DND-41 (cell line): Measurements from ENCODE around the gene SNAP47.

ENCODE experiments used
- ATAC-seq: fragments of 200-7000 bp; cut with Tn5 transposase; 3 replicates; pipeline ENCODE4 v1.9.1; 2021; ENCODE audit warnings: low read depth; ENCODE audit not compliant: insufficient read depth
- DNase-seq: peaks from one replicate; pipeline ENCODE4 v3.0.0-alpha.2; 2020
- H2AFZ ChIP-seq: 2 replicates; pipeline ENCODE4 v1.6.0; 2012; ENCODE audit warnings: low read depth, low read length
- H3K27ac ChIP-seq: 2 replicates; pipeline ENCODE4 v1.5.1; 2012; ENCODE audit warnings: low read length, inconsistent platforms
- H3K27me3 ChIP-seq: fragments of 200-600 bp; sonication (generic); 2 replicates; pipeline ENCODE4 v1.6.0; 2012; ENCODE audit warnings: low read length, mild to moderate bottlenecking, inconsistent platforms; ENCODE audit not compliant: insufficient read depth, poor library complexity
- H3K36me3 ChIP-seq: 2 replicates; pipeline ENCODE4 v1.5.1; 2012; ENCODE audit warnings: low read length, inconsistent platforms; ENCODE audit not compliant: insufficient read depth
- H3K4me1 ChIP-seq: 2 replicates; pipeline ENCODE4 v1.5.1; 2012; ENCODE audit warnings: mild to moderate bottlenecking, low read length; ENCODE audit not compliant: insufficient read depth
- H3K4me2 ChIP-seq: 2 replicates; pipeline ENCODE4 v1.6.0; 2012; ENCODE audit warnings: mild to moderate bottlenecking, moderate library complexity, low read length, inconsistent platforms; ENCODE audit not compliant: insufficient read depth
- H3K4me3 ChIP-seq, 2 experiments: fragments of 200-600 bp in 1 of 2; shearing (Covaris generic) in 1 of 2; 2 replicates each; pipeline ENCODE4 v1.5.1; 2012 to 2016; ENCODE audit warnings: inconsistent platforms in 2 of 2, low read length in 2 of 2, mild to moderate bottlenecking in 2 of 2, low read depth in 1 of 2, moderate library complexity in 1 of 2
- H3K79me2 ChIP-seq: 2 replicates; pipeline ENCODE4 v1.6.0; 2012; ENCODE audit warnings: low read length, inconsistent platforms; ENCODE audit not compliant: insufficient read depth
- H3K9ac ChIP-seq: 2 replicates; pipeline ENCODE4 v1.6.0; 2012; ENCODE audit warnings: low read depth, mild to moderate bottlenecking, inconsistent platforms, low read length, moderate library complexity
- H3K9me3 ChIP-seq: 2 replicates; pipeline ENCODE4 v1.5.1; 2012; ENCODE audit warnings: low read length, moderate library complexity, mild to moderate bottlenecking, inconsistent platforms; ENCODE audit not compliant: insufficient read depth, severe bottlenecking
- H4K20me1 ChIP-seq: 2 replicates; pipeline ENCODE4 v1.6.0; 2012; ENCODE audit warnings: low read length; ENCODE audit not compliant: insufficient read depth
- EZH2 ChIP-seq: IDR thresholded peaks from 3 replicates; pipeline ENCODE4 v1.6.1; 2012; ENCODE audit warnings: borderline replicate concordance, low read depth, mild to moderate bottlenecking, moderate library complexity, low read length, inconsistent platforms; ENCODE audit not compliant: severe bottlenecking
- TF ChIP-seq, protein P1 (sequence below): IDR thresholded peaks from 2 replicates; pipeline ENCODE4 v1.5.1; 2012; ENCODE audit warnings: borderline replicate concordance, low read length, moderate library complexity, mild to moderate bottlenecking; ENCODE audit not compliant: poor library complexity, severe bottlenecking; ENCODE audit errors: extremely low read depth

The SNAP47 gene

DNA sequence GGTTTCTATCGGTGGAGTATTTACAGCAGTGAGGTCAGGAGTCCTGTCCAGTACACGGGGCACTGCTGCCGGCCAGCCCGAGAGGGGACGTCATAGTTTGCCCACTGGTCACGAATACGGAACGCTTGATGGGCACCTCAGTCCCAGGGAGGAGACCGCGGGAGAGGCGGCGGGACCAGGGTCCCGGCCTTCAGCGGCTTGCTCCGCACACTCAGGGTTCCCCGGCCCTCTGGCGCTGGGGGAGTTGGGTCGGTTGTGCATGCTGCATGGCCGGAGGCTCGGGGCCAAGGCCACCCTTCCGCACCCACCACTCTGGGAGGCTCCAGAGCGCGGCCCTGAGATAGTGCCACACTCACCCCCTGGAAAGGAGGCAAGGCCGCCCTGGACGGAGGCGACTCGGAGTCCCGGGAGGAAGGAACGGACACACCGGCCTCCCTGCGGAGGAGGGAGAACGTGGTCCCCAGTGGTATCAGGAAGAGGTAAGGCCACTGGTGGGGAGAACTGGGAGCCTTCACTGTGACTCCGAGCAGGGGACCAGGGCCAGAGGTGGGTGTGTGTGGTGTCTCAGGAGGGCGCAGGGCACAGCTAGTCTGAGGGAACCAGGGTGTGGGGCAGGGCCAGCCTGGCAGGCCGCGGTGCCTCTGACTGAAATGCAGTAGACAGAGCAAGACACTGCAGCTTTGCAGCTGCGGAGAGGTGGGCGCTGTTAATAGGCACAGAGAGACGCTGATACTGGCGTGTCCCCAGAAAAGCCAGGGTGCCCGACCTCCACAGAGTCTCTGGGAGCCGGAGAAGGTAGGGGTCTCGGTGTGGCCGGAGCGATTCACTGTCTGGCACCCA lies 51.7 kb downstream of the SNAP47 start:
- peaks cover 7% of the 10 kb centered on the region; the same call in 1 of the 2 replicates for H3K36me3 ChIP-seq
- H3K9ac ChIP-seq = peak overlapping the region; percentile 43
- H3K4me2 ChIP-seq = peak overlapping the region; percentile 83

DNA sequence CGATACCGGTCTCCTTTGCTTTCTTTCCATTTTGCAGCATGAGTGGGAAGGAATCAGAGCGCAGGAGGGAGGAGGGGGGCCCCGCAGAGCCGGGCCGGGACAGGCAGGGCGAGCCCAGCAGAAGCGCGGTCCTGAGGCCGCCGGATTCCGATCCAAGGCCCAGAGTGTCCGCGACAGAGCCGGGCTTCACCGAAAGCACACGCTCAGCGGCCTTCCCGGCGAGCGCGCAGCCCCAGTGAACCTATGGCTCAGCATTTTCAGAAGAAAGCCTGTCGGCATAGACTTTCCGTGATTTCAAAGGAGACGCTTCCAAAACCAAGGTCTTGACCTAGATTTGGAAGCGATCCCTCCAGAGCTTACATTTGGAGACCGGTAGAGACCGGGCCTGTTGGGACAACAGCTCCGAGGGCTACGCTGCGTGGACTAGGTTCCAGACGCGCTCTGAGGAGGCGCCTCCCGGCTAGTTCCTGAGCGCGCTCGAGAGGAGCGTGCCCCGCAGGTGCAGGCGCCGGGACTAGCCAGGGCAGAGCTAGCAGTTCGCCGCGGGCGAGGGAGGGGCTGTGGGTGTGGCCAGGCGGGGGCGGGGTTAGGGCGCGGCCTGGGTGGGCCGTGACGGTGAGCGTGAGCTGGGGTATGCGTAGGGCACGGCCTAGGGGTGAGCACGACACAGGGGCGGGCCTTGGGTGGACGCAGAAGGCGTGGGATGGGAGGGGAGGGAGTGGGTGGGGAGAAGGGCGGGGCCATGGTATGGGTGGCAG lies 52.5 kb downstream of the SNAP47 start:
- H3K27ac ChIP-seq = no peak overlapping the region
- H2AFZ ChIP-seq = peak overlapping the region; percentile 60

More for the DNA sequence above, 51.7 kb downstream of the SNAP47 start:
- Histone ChIP-seq H3K27me3 (peaks cover 7% of the 10 kb centered on the region), H3K4me1 (peaks cover 10% of the 10 kb centered on the region), H3K9me3 (no peaks in the 10 kb centered on the region), H3K4me3 (peak overlapping the region in 1 of 2 experiments; percentile 55; a peak in 1 of 4 replicates), H3K79me2 (no peaks in the 10 kb centered on the region), H4K20me1 (peaks cover 3% of the 10 kb centered on the region; the same call in 1 of the 2 replicates), H3K27ac (no peak overlapping the region), H2AFZ (no peak overlapping the region)
- DNase-seq (no peak), ATAC-seq (no peak)
- TF ChIP-seq, protein P1, sequence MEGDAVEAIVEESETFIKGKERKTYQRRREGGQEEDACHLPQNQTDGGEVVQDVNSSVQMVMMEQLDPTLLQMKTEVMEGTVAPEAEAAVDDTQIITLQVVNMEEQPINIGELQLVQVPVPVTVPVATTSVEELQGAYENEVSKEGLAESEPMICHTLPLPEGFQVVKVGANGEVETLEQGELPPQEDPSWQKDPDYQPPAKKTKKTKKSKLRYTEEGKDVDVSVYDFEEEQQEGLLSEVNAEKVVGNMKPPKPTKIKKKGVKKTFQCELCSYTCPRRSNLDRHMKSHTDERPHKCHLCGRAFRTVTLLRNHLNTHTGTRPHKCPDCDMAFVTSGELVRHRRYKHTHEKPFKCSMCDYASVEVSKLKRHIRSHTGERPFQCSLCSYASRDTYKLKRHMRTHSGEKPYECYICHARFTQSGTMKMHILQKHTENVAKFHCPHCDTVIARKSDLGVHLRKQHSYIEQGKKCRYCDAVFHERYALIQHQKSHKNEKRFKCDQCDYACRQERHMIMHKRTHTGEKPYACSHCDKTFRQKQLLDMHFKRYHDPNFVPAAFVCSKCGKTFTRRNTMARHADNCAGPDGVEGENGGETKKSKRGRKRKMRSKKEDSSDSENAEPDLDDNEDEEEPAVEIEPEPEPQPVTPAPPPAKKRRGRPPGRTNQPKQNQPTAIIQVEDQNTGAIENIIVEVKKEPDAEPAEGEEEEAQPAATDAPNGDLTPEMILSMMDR = no peak
- TF ChIP-seq EZH2 = no peak

DNA sequence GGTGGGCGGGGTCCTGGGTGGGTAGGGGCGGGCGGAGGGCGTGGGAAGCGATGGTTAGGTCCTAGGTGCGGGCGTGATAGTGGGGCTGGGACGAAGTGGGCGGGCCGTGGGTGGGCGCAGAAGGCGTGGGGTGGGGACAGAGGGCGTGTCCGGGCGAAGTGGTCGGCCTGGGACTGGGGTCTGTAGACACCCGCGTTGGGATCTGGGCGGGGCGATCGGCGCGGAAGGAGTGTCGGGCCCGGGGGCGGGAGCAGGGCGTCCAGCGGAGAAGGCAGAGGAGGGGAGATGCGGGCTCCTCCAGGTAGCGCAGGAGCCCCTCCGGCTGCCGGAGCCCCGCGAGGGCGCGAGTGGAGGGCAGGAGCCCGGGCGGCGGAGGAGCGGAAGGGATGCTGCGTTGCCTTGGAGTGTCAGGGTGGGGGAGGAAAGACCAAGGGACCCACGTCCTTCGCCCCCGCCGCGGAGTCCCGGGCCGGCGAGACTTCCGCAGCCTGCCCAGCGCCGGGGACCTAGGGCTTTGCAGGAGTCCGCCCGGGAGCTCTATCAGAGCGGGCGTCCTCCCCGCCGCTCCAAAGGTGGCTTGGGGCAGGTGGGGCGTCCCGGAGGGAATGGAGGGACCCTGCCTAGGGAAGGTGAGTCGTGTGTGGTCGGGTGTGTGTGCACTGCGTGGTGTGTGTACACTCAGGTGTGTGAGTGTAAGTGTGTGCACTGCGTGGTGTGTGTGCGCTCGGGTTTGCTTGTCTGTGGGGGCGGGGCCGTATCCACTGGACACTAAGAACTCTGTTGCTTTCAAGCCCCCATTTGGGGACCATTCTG lies 53.2 kb downstream of the SNAP47 start:
- no peak overlapping the region for H2AFZ ChIP-seq
- peak overlapping the region; percentile 83; the same call in 1 of the 2 replicates for H3K4me2 ChIP-seq
- DNase-seq (no peak), ATAC-seq (peak; percentile 7; the same call in 1 of the 3 replicates)
- TF ChIP-seq, protein P1 = no peak
- TF ChIP-seq EZH2 = no peak
- H3K9me3 ChIP-seq = no peaks in the 10 kb centered on the region
- peaks cover 3% of the 10 kb centered on the region; the same call in 1 of the 2 replicates for H4K20me1 ChIP-seq
- H3K79me2 ChIP-seq = no peaks in the 10 kb centered on the region
- no peak overlapping the region for H3K27ac ChIP-seq
- peaks cover 10% of the 10 kb centered on the region for H3K4me1 ChIP-seq
- no peak overlapping the region for H3K4me3 ChIP-seq
- no peaks in the 10 kb centered on the region for H3K36me3 ChIP-seq
- no peak overlapping the region for H3K9ac ChIP-seq
- H3K27me3 ChIP-seq = peaks cover 7% of the 10 kb centered on the region

More for the DNA sequence above, 52.5 kb downstream of the SNAP47 start:
- H3K9ac ChIP-seq = peak overlapping the region; percentile 43
- ATAC-seq (peak; percentile 98), DNase-seq (peak; percentile 94)
- no peaks in the 10 kb centered on the region for H3K36me3 ChIP-seq
- H3K9me3 ChIP-seq = no peaks in the 10 kb centered on the region
- H3K79me2 ChIP-seq = no peaks in the 10 kb centered on the region
- H3K27me3 ChIP-seq = peaks cover 7% of the 10 kb centered on the region
- peaks cover 3% of the 10 kb centered on the region; the same call in 1 of the 2 replicates for H4K20me1 ChIP-seq
- H3K4me3 ChIP-seq = peak overlapping the region in 1 of 2 experiments; percentile 55; a peak in 2 of 4 replicates
- peak; percentile 28 for TF ChIP-seq EZH2
- TF ChIP-seq, protein P1 = no peak
- H3K4me2 ChIP-seq = peak overlapping the region; percentile 83
- peaks cover 10% of the 10 kb centered on the region for H3K4me1 ChIP-seq
